ENCODE data around the gene DUSP22. TPM values are rescaled to one million over a fixed set of nuclear protein-coding genes. Genes with fewer than 3 reads are reported as not detected.

Gene DUSP22
- total RNA-seq, 8 experiments from 2014 or later = 17.1 to 46.5 (median 18.5) TPM

- no peaks in the 10 kb centered on the region for H3K4me1 ChIP-seq (replicated peaks in 1 of 2)
- WGBS, 10 experiments = 32 to 96% (median 69%) methylated on average over 1 to 6 of the region's 6 CpGs
- H3K27ac ChIP-seq = no peak overlapping the region
- in situ Hi-C loops (cut with MboI; ENCODE audit: low pct_unique_long_range_greater_than_20kb in 2 of 9, low sequenced_read_pairs in 9 of 9, unreplicated experiment in 9 of 9) = no loop called here
- H3K4me3 ChIP-seq = no peak overlapping the region
- no peak for ATAC-seq (replicated peaks in 6 of 8)
Observed at GRCh38 chr6:340186-340955, 48.1 kb downstream of the DUSP22 start.

GRCh38 chr6:340991-341827 lies 48.9 kb downstream of the DUSP22 start:
- no peaks in the 10 kb centered on the region for H3K4me1 ChIP-seq (replicated peaks in 1 of 2)
- 69 to 89% (median 78%) methylated on average over 6 to 32 of the region's 33 CpGs for WGBS, 10 experiments
- H3K27ac ChIP-seq = no peak overlapping the region
- no peak for ATAC-seq (replicated peaks in 6 of 8)
- in situ Hi-C loops (cut with MboI; ENCODE audit: low pct_unique_long_range_greater_than_20kb in 2 of 9, low sequenced_read_pairs in 9 of 9, unreplicated experiment in 9 of 9) = no loop called here
- H3K4me3 ChIP-seq = no peak overlapping the region

GRCh38 chr6:341914-342831 lies 49.9 kb downstream of the DUSP22 start:
- in situ Hi-C loops (cut with MboI; ENCODE audit: low pct_unique_long_range_greater_than_20kb in 2 of 9, low sequenced_read_pairs in 9 of 9, unreplicated experiment in 9 of 9) = no loop called here
- H3K27ac ChIP-seq = no peak overlapping the region

GRCh38 chr6:342832-343179 lies 50.5 kb downstream of the DUSP22 start:
- Histone ChIP-seq H3K4me3 (no peak overlapping the region), H3K4me1 (replicated peaks in 1 of 2) (no peaks in the 10 kb centered on the region), H3K27ac (no peak overlapping the region)
- WGBS, 10 experiments = 56 to 84% (median 66%) methylated on average over 2 to 8 of the region's 8 CpGs; no CpG with 5 or more reads in 1 of the 10 experiments
- no peak for ATAC-seq (replicated peaks in 6 of 8)
- in situ Hi-C loops (cut with MboI; ENCODE audit: low pct_unique_long_range_greater_than_20kb in 2 of 9, low sequenced_read_pairs in 9 of 9, unreplicated experiment in 9 of 9) = no loop called here

More at GRCh38 chr6:341914-342831, 49.9 kb downstream of the DUSP22 start:
- Histone ChIP-seq H3K4me3 (no peak overlapping the region), H3K4me1 (replicated peaks in 1 of 2) (no peaks in the 10 kb centered on the region)
- ATAC-seq (replicated peaks in 6 of 8) = no peak
- 30 to 70% (median 52%) methylated on average over 7 to 15 of the region's 16 CpGs for WGBS, 10 experiments

GRCh38 chr6:343226-343935 lies 51.1 kb downstream of the DUSP22 start:
- Histone ChIP-seq H3K4me3 (no peak overlapping the region), H3K4me1 (replicated peaks in 1 of 2) (no peaks in the 10 kb centered on the region), H3K27ac (no peak overlapping the region)
- ATAC-seq (replicated peaks in 6 of 8) = no peak
- 42 to 81% (median 69%) methylated on average over 3 to 10 of the region's 10 CpGs for WGBS, 10 experiments
- in situ Hi-C loops (cut with MboI; ENCODE audit: low pct_unique_long_range_greater_than_20kb in 2 of 9, low sequenced_read_pairs in 9 of 9, unreplicated experiment in 9 of 9) = no loop called here

GRCh38 chr6:343960-344815 lies 51.9 kb downstream of the DUSP22 start:
- in situ Hi-C loops (cut with MboI; ENCODE audit: low pct_unique_long_range_greater_than_20kb in 2 of 9, low sequenced_read_pairs in 9 of 9, unreplicated experiment in 9 of 9) = no loop called here
- no peak overlapping the region for H3K4me3 ChIP-seq
- 46 to 88% (median 72%) methylated on average over 6 to 20 of the region's 20 CpGs for WGBS, 10 experiments
- H3K4me1 ChIP-seq (replicated peaks in 1 of 2) = no peaks in the 10 kb centered on the region
- no peak overlapping the region for H3K27ac ChIP-seq
- no peak for ATAC-seq (replicated peaks in 6 of 8)

- no peak for ATAC-seq (replicated peaks in 6 of 8)
- no peak overlapping the region for H3K4me3 ChIP-seq
- 14 to 79% (median 64%) methylated on average over 2 to 8 of the region's 8 CpGs for WGBS, 10 experiments
- H3K27ac ChIP-seq = no peak overlapping the region
- H3K4me1 ChIP-seq (replicated peaks in 1 of 2) = no peaks in the 10 kb centered on the region
- in situ Hi-C loops (cut with MboI; ENCODE audit: low pct_unique_long_range_greater_than_20kb in 2 of 9, low sequenced_read_pairs in 9 of 9, unreplicated experiment in 9 of 9) = no loop called here
Observed at GRCh38 chr6:344816-345340, 52.6 kb downstream of the DUSP22 start.

GRCh38 chr6:345747-346385 lies 53.6 kb downstream of the DUSP22 start:
- 63 to 85% (median 78%) methylated on average over 16 to 17 of the region's 17 CpGs for WGBS, 10 experiments
- in situ Hi-C loops (cut with MboI; ENCODE audit: low pct_unique_long_range_greater_than_20kb in 2 of 9, low sequenced_read_pairs in 9 of 9, unreplicated experiment in 9 of 9) = no loop called here
- H3K27ac ChIP-seq = no peak overlapping the region
- no peaks in the 10 kb centered on the region for H3K4me1 ChIP-seq (replicated peaks in 1 of 2)
- H3K4me3 ChIP-seq = no peak overlapping the region
- ATAC-seq (replicated peaks in 6 of 8) = peak in 1 of 8 experiments; percentile 15

GRCh38 chr6:346386-347030 lies 54.2 kb downstream of the DUSP22 start:
- no peaks in the 10 kb centered on the region for H3K4me1 ChIP-seq (replicated peaks in 1 of 2)
- peak in 2 of 8 experiments; percentile 31 to 36 for ATAC-seq (replicated peaks in 6 of 8)
- H3K4me3 ChIP-seq = no peak overlapping the region
- 38 to 92% (median 52%) methylated on average over 3 to 10 of the region's 10 CpGs for WGBS, 10 experiments
- in situ Hi-C loops (cut with MboI; ENCODE audit: low pct_unique_long_range_greater_than_20kb in 2 of 9, low sequenced_read_pairs in 9 of 9, unreplicated experiment in 9 of 9) = no loop called here
- H3K27ac ChIP-seq = no peak overlapping the region

GRCh38 chr6:347232-347631 lies 54.9 kb downstream of the DUSP22 start:
- ATAC-seq (replicated peaks in 6 of 8) = peak in 1 of 8 experiments; percentile 18
- Histone ChIP-seq H3K4me3 (no peak overlapping the region), H3K27ac (no peak overlapping the region), H3K4me1 (replicated peaks in 1 of 2) (no peaks in the 10 kb centered on the region)
- in situ Hi-C loops (cut with MboI; ENCODE audit: low pct_unique_long_range_greater_than_20kb in 2 of 9, low sequenced_read_pairs in 9 of 9, unreplicated experiment in 9 of 9) = no loop called here
- 42 to 100% (median 63%) methylated on average over 1 to 4 of the region's 4 CpGs for WGBS, 10 experiments

All from motor neuron (in vitro differentiated cells).